Astrocyte (in vitro differentiated cells and primary cell): ENCODE results near the gene CAPN3. TPM values are rescaled to one million over a fixed set of nuclear protein-coding genes. Genes with fewer than 3 reads are reported as not detected.

Source experiments
- DNase-seq: peaks from one replicate; pipeline ENCODE4 v3.0.0-alpha.2; 2010; ENCODE audit warnings: low read depth
- FAIRE-seq: peaks from 2 replicates; lab custom pipeline; 2011; peaks lifted over from hg19 to GRCh38; lab: Jason Lieb, UNC
- H2AFZ ChIP-seq: 2 replicates; pipeline ENCODE4 v1.6.0; 2012; ENCODE audit warnings: low read depth, low read length, inconsistent platforms
- H3K27ac ChIP-seq: 2 replicates; pipeline ENCODE4 v1.5.1; 2011; ENCODE audit warnings: low read depth, low read length, inconsistent platforms
- H3K27me3 ChIP-seq: 2 replicates; pipeline ENCODE4 v1.6.0; 2011; ENCODE audit warnings: low read length, inconsistent platforms; ENCODE audit not compliant: insufficient read depth
- H3K36me3 ChIP-seq: 2 replicates; pipeline ENCODE4 v1.5.1; 2011; ENCODE audit warnings: low read length, inconsistent platforms; ENCODE audit not compliant: insufficient read depth
- H3K4me1 ChIP-seq: 2 replicates; pipeline ENCODE4 v1.5.1; 2011; ENCODE audit warnings: low read length, inconsistent platforms; ENCODE audit not compliant: insufficient read depth
- H3K4me2 ChIP-seq: 2 replicates; pipeline ENCODE4 v1.6.0; 2012; ENCODE audit warnings: low read length, inconsistent platforms
- H3K4me3 ChIP-seq: 2 replicates; pipeline ENCODE4 v1.5.1; 2011; ENCODE audit warnings: low read depth, mild to moderate bottlenecking, low read length, inconsistent platforms; ENCODE audit not compliant: insufficient read depth
- H3K79me2 ChIP-seq: 2 replicates; pipeline ENCODE4 v1.6.0; 2012; ENCODE audit warnings: mild to moderate bottlenecking, low read length, inconsistent platforms; ENCODE audit not compliant: insufficient read depth
- H3K9ac ChIP-seq: 2 replicates; pipeline ENCODE4 v1.6.0; 2012; ENCODE audit warnings: mild to moderate bottlenecking, low read length, inconsistent platforms
- H3K9me3 ChIP-seq: 2 replicates; pipeline ENCODE4 v1.5.1; 2012; ENCODE audit warnings: low read depth, mild to moderate bottlenecking, low read length, inconsistent platforms; ENCODE audit not compliant: insufficient read depth
- H4K20me1 ChIP-seq: 2 replicates; pipeline ENCODE4 v1.6.0; 2012; ENCODE audit warnings: low read length, inconsistent platforms; ENCODE audit not compliant: insufficient read depth
- H3K27ac Mint-ChIP-seq: one replicate; pipeline ENCODE4 v1.8.0; 2021; ENCODE audit warnings: mild to moderate bottlenecking, mixed read lengths; ENCODE audit not compliant: unreplicated experiment
- H3K27me3 Mint-ChIP-seq: one replicate; pipeline ENCODE4 v1.8.0; 2021; ENCODE audit warnings: low read depth, mixed read lengths; ENCODE audit not compliant: unreplicated experiment
- H3K36me3 Mint-ChIP-seq: one replicate; pipeline ENCODE4 v1.8.0; 2021; ENCODE audit warnings: low read depth, mixed read lengths; ENCODE audit not compliant: unreplicated experiment
- H3K4me1 Mint-ChIP-seq: one replicate; pipeline ENCODE4 v1.8.0; 2021; ENCODE audit warnings: low read depth, mixed read lengths; ENCODE audit not compliant: unreplicated experiment
- H3K4me3 Mint-ChIP-seq: one replicate; pipeline ENCODE4 v1.8.0; 2021; ENCODE audit warnings: mild to moderate bottlenecking, moderate library complexity, mixed read lengths; ENCODE audit not compliant: unreplicated experiment
- H3K9me3 Mint-ChIP-seq: one replicate; pipeline ENCODE4 v1.8.0; 2021; ENCODE audit warnings: mild to moderate bottlenecking, mixed read lengths; ENCODE audit not compliant: unreplicated experiment
- CTCF ChIP-seq: IDR thresholded peaks from 2 replicates; pipeline ENCODE4 v1.5.1; 2011; ENCODE audit warnings: low read depth, mild to moderate bottlenecking, inconsistent platforms, low read length, moderate library complexity; ENCODE audit not compliant: insufficient read depth
- EZH2 ChIP-seq: IDR thresholded peaks from 2 replicates; pipeline ENCODE4 v1.6.1; 2012; ENCODE audit warnings: mild to moderate bottlenecking, low read length, inconsistent platforms; ENCODE audit not compliant: insufficient read depth
- total RNA-seq: library from RNA; stranded (reverse); gene quantifications from 2 replicates; pipeline ENCODE4 v1.2.1, GENCODE V29; 2021

Gene CAPN3
- total RNA-seq, 1 donor from 2014 or later: 0.57 TPM

- Histone ChIP-seq H3K9me3 (no peaks in the 10 kb centered on the region), H3K9ac (no peak overlapping the region), H3K27me3 (no peaks in the 10 kb centered on the region), H3K27ac (no peak overlapping the region), H3K4me1 (no peaks in the 10 kb centered on the region), H3K4me2 (no peak overlapping the region), H3K79me2 (no peaks in the 10 kb centered on the region), H3K4me3 (no peak overlapping the region), H3K36me3 (no peaks in the 10 kb centered on the region), H2AFZ (no peak overlapping the region), H4K20me1 (no peaks in the 10 kb centered on the region)
- DNase-seq: no peak
- FAIRE-seq: no peak
- Mint-ChIP-seq H3K27me3 (no peaks in the 10 kb centered on the region), H3K36me3 (no peaks in the 10 kb centered on the region), H3K4me3 (no peak overlapping the region), H3K4me1 (no peaks in the 10 kb centered on the region), H3K27ac (no peak overlapping the region), H3K9me3 (peaks cover 8% of the 10 kb centered on the region)
- no peak for TF ChIP-seq EZH2
- no peak for TF ChIP-seq CTCF
These were observed 15.5 kb downstream of the CAPN3 start for GRCh38 chr15:42374810-42375209.

GRCh38 chr15:42375252-42375651 lies 16.0 kb downstream of the CAPN3 start:
- H3K27me3 Mint-ChIP-seq: no peaks in the 10 kb centered on the region
- Histone ChIP-seq H3K4me2 (no peak overlapping the region), H4K20me1 (no peaks in the 10 kb centered on the region), H3K36me3 (no peaks in the 10 kb centered on the region), H3K79me2 (no peaks in the 10 kb centered on the region), H3K9ac (no peak overlapping the region), H3K27me3 (no peaks in the 10 kb centered on the region), H3K4me1 (no peaks in the 10 kb centered on the region), H3K9me3 (no peaks in the 10 kb centered on the region), H2AFZ (no peak overlapping the region), H3K4me3 (no peak overlapping the region), H3K27ac (no peak overlapping the region)
- DNase-seq (no peak), FAIRE-seq (no peak)
- no peak for TF ChIP-seq EZH2
- no peak for TF ChIP-seq CTCF
- no peaks in the 10 kb centered on the region for H3K4me1 Mint-ChIP-seq
- no peak overlapping the region for H3K27ac Mint-ChIP-seq
- no peaks in the 10 kb centered on the region for H3K36me3 Mint-ChIP-seq
- peaks cover 8% of the 10 kb centered on the region for H3K9me3 Mint-ChIP-seq
- H3K4me3 Mint-ChIP-seq: no peak overlapping the region

GRCh38 chr15:42375941-42376340 lies 16.6 kb downstream of the CAPN3 start:
- no peaks in the 10 kb centered on the region for H3K79me2 ChIP-seq
- no peaks in the 10 kb centered on the region for H3K27me3 ChIP-seq
- H3K9me3 Mint-ChIP-seq: peaks cover 8% of the 10 kb centered on the region
- no peaks in the 10 kb centered on the region for H3K9me3 ChIP-seq
- no peak overlapping the region for H3K4me2 ChIP-seq
- no peaks in the 10 kb centered on the region for H3K4me1 ChIP-seq
- no peaks in the 10 kb centered on the region for H3K27me3 Mint-ChIP-seq
- H4K20me1 ChIP-seq: no peaks in the 10 kb centered on the region
- DNase-seq (no peak), FAIRE-seq (no peak)
- H3K9ac ChIP-seq: no peak overlapping the region
- no peak overlapping the region for H2AFZ ChIP-seq
- H3K36me3 Mint-ChIP-seq: no peaks in the 10 kb centered on the region
- H3K4me3 ChIP-seq: no peak overlapping the region
- no peaks in the 10 kb centered on the region for H3K4me1 Mint-ChIP-seq
- no peaks in the 10 kb centered on the region for H3K36me3 ChIP-seq
- no peak overlapping the region for H3K4me3 Mint-ChIP-seq
- no peak for TF ChIP-seq CTCF
- no peak for TF ChIP-seq EZH2
- no peak overlapping the region for H3K27ac ChIP-seq
- no peak overlapping the region for H3K27ac Mint-ChIP-seq
